ENCODE measurements around the gene TOP3B.

The TOP3B gene

DNA sequence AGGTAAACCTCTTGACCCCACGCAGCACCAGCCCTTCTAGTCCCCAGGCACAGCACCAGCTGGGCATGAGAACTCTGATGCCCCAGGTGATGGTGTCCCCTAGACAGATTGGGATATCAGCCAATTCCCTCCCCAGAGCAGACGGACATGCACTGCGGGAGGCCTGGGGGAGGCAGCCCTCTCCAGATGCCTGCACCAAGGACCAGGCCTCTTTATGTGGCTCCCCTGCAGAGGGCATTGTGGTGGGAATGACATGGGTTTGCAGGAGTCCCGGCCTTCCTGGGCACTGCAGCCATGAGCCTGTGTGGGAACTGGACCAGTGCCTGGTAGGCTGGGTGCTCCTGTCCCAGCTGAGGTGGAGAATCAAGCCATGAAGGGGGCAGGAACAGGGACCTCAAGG, 55.9 kb downstream of the TOP3B start:
- H3K9me3 ChIP-seq (ENCODE audit: control insufficient read depth, insufficient read depth, low read length): no peaks in the 10 kb centered on the region
- H3F3A ChIP-seq (ENCODE audit: control insufficient read depth, insufficient read depth): no peaks in the 10 kb centered on the region
- no peaks in the 10 kb centered on the region for H3K9me2 ChIP-seq (replicated peaks; ENCODE audit: control insufficient read depth, low read length)
- no peaks in the 10 kb centered on the region for H4K20me1 ChIP-seq (ENCODE audit: control insufficient read depth, insufficient read depth, low read depth, low read length)
- H3K27ac ChIP-seq (ENCODE audit: low read depth, low read length): no peak overlapping the region
- H3K36me3 ChIP-seq (ENCODE audit: control insufficient read depth, low read length): no peaks in the 10 kb centered on the region
- H3K4me2 ChIP-seq (ENCODE audit: low read length): no peak overlapping the region
- 0 out of 2 replicates have a peak, but pooled peaks cover 3% of the 10 kb centered on the region for H3K4me1 ChIP-seq (ENCODE audit: control insufficient read depth, low read length)
- H3K27me3 ChIP-seq (ENCODE audit: control insufficient read depth, low read length): no peaks in the 10 kb centered on the region
- H3K79me2 ChIP-seq (ENCODE audit: control insufficient read depth, low read length): no peaks in the 10 kb centered on the region
- TF ChIP-seq EZH2phosphoT487 (IDR thresholded peaks at IDR 0.05; ENCODE audit: borderline replicate concordance, low read length): no peak
- TF ChIP-seq, protein P1, sequence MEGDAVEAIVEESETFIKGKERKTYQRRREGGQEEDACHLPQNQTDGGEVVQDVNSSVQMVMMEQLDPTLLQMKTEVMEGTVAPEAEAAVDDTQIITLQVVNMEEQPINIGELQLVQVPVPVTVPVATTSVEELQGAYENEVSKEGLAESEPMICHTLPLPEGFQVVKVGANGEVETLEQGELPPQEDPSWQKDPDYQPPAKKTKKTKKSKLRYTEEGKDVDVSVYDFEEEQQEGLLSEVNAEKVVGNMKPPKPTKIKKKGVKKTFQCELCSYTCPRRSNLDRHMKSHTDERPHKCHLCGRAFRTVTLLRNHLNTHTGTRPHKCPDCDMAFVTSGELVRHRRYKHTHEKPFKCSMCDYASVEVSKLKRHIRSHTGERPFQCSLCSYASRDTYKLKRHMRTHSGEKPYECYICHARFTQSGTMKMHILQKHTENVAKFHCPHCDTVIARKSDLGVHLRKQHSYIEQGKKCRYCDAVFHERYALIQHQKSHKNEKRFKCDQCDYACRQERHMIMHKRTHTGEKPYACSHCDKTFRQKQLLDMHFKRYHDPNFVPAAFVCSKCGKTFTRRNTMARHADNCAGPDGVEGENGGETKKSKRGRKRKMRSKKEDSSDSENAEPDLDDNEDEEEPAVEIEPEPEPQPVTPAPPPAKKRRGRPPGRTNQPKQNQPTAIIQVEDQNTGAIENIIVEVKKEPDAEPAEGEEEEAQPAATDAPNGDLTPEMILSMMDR (IDR thresholded peaks at IDR 0.05; ENCODE audit: low read depth, low read length, poor library complexity, severe bottlenecking): no peak
- no peak overlapping the region for H3K4me3 ChIP-seq (ENCODE audit: low read length)

DNA sequence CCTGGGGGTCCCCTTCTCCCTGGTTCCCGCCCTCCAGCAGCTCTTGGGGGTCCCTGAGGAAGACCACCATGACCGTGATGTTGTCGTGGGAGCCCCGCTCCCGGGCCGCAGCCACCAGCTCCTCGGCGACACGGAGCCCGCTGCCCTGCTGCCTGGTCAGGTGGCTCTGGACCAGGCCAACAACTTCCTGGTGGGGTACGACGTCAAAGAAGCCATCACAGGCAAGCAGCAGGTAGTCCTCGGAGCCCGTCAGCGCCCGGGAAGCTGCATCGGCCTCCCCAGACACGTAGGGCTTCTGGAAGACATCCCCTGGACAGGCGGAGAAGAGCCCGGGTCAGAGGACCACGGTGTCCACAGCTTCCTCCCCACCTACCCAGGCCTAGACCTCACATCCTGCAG, 59.4 kb downstream of the TOP3B start:
- no peaks in the 10 kb centered on the region for H3K9me2 ChIP-seq (replicated peaks; ENCODE audit: control insufficient read depth, low read length)
- no peaks in the 10 kb centered on the region for H3K27me3 ChIP-seq (ENCODE audit: control insufficient read depth, low read length)

DNA sequence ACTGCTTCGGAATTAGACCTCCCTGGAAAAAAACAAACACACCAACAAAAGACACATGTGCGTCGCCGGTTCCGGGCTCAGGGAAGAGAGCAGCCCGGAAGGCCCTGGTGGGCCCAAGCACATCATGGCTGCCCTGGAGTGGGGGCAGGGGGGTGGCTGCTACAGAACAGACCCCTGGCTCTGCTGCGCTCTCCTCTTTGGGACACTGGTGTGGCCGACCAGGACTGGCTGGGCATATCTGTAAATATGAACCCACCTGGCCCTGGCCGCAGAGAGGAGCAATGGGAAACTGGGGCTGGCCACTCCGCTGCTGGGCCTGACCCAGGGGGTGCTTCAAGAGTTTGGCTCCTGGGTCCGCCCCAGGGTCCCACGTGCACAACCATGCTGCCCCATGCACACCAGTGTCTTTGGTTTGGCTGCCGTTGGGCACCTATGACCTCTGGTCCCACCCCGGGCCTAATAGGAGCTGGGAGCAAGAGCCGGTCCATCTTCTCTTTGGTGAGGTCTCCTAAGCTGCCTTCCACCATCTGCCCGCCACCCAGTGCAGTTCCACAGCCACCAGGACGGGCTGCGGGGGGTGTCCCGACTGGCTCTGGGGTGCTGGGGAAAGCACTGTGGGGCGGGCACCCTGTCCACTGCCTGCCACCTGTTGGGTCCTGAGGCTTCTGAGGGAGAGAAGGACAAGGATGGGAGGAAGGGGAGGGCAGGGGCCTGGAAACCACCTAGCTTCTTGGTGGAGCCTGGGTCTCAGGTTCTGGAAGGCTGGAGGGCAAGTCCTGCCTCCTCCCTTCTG, 60.0 kb downstream of the TOP3B start:
- no peaks in the 10 kb centered on the region for H3F3A ChIP-seq (ENCODE audit: control insufficient read depth, insufficient read depth)
- no peak overlapping the region for H3K4me2 ChIP-seq (ENCODE audit: low read length)
- H3K36me3 ChIP-seq (ENCODE audit: control insufficient read depth, low read length): no peaks in the 10 kb centered on the region
- no peaks in the 10 kb centered on the region for H3K79me2 ChIP-seq (ENCODE audit: control insufficient read depth, low read length)
- TF ChIP-seq, protein P1 (IDR thresholded peaks at IDR 0.05; ENCODE audit: low read depth, low read length, poor library complexity, severe bottlenecking): no peak
- TF ChIP-seq EZH2phosphoT487 (IDR thresholded peaks at IDR 0.05; ENCODE audit: borderline replicate concordance, low read length): no peak
- no peak overlapping the region for H3K4me3 ChIP-seq (ENCODE audit: low read length)
- H3K9me2 ChIP-seq (replicated peaks; ENCODE audit: control insufficient read depth, low read length): no peaks in the 10 kb centered on the region
- H4K20me1 ChIP-seq (ENCODE audit: control insufficient read depth, insufficient read depth, low read depth, low read length): no peaks in the 10 kb centered on the region
- 0 out of 2 replicates have a peak, but pooled peaks cover 3% of the 10 kb centered on the region for H3K4me1 ChIP-seq (ENCODE audit: control insufficient read depth, low read length)
- no peak overlapping the region for H3K27ac ChIP-seq (ENCODE audit: low read depth, low read length)
- no peaks in the 10 kb centered on the region for H3K27me3 ChIP-seq (ENCODE audit: control insufficient read depth, low read length)
- no peaks in the 10 kb centered on the region for H3K9me3 ChIP-seq (ENCODE audit: control insufficient read depth, insufficient read depth, low read length)

More for the DNA sequence above, 59.4 kb downstream of the TOP3B start:
- Histone ChIP-seq H3K79me2 (ENCODE audit: control insufficient read depth, low read length) (no peaks in the 10 kb centered on the region), H3K4me2 (ENCODE audit: low read length) (no peak overlapping the region), H3K4me3 (ENCODE audit: low read length) (no peak overlapping the region), H3K36me3 (ENCODE audit: control insufficient read depth, low read length) (no peaks in the 10 kb centered on the region), H3K27ac (ENCODE audit: low read depth, low read length) (no peak overlapping the region), H4K20me1 (ENCODE audit: control insufficient read depth, insufficient read depth, low read depth, low read length) (no peaks in the 10 kb centered on the region), H3F3A (ENCODE audit: control insufficient read depth, insufficient read depth) (no peaks in the 10 kb centered on the region), H3K4me1 (ENCODE audit: control insufficient read depth, low read length) (0 out of 2 replicates have a peak, but pooled peaks cover 3% of the 10 kb centered on the region), H3K9me3 (ENCODE audit: control insufficient read depth, insufficient read depth, low read length) (no peaks in the 10 kb centered on the region)
- TF ChIP-seq, protein P1 (IDR thresholded peaks at IDR 0.05; ENCODE audit: low read depth, low read length, poor library complexity, severe bottlenecking): no peak
- TF ChIP-seq EZH2phosphoT487 (IDR thresholded peaks at IDR 0.05; ENCODE audit: borderline replicate concordance, low read length): no peak

Measured in DOHH2 (cell line).